Measurements from ENCODE around the gene PHF23.

The PHF23 gene

DNA sequence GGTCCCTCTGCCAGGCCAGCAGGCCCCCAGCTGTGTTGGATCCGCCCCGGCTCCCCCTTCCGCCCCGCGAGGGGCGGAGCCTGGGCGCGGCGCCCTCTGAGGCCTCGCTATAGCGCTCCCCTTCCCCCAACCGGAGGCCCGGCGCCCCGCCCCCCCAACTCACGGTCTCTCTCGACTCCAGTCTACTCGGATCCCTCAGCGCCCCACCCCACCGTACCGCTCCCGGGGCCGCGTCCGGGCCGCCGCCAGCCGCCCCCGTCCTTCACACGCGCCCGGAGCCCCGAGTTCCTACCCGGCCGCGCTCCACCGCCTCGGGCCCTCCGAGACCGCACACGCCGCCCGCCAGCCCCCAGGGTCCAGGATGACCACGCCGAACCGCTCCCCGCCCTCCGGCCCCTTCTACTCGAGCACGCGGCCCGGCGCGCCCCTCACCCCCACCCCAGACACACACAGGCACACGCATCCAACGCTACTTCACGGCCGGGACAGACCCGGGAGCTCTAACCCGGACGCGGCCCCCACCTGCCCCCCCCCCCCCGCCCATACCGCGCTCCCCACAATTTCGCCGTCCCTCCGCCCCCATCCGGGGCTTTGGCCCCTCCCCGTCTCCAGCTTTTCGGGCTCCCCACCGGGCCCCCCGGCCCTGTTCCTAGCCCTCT, 1.4 kb downstream of the PHF23 start:
- DNase-seq (ENCODE audit: low read depth in 2 of 2), result peak; percentile 67 to 81

DNA sequence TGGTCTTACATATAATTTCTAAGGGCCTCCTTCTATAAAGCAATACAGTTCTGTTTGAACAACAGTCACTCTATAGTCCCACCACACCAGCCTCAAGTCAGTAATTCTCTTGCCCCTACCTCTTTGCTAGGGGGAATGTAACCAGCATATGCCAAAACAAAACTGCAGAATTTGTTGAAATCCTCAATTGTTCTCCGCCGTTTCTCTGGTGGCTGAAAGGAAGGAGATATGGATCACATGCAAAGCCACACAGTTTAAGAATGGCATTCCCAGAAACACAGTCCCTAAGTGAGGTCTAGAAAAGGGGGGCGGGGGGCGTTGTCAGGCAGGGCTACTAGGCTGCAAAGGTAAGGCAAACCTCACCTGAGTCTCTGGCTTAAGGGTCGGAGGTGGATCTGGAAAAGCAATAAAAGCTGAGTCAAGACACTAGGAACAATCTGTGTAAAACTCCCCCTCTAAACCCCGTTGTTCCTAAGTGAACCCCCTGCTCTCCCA, 1.9 kb downstream of the PHF23 start:
- no peak for DNase-seq (ENCODE audit: low read depth in 2 of 2)

- no peak for DNase-seq (ENCODE audit: low read depth in 2 of 2)
These were observed 2.4 kb downstream of the PHF23 start for GRCh38 chr17:7236808-7237207.

GRCh38 chr17:7235693-7236665, 3.3 kb downstream of the PHF23 start:
- DNase-seq (ENCODE audit: low read depth in 2 of 2), result no peak

DNA sequence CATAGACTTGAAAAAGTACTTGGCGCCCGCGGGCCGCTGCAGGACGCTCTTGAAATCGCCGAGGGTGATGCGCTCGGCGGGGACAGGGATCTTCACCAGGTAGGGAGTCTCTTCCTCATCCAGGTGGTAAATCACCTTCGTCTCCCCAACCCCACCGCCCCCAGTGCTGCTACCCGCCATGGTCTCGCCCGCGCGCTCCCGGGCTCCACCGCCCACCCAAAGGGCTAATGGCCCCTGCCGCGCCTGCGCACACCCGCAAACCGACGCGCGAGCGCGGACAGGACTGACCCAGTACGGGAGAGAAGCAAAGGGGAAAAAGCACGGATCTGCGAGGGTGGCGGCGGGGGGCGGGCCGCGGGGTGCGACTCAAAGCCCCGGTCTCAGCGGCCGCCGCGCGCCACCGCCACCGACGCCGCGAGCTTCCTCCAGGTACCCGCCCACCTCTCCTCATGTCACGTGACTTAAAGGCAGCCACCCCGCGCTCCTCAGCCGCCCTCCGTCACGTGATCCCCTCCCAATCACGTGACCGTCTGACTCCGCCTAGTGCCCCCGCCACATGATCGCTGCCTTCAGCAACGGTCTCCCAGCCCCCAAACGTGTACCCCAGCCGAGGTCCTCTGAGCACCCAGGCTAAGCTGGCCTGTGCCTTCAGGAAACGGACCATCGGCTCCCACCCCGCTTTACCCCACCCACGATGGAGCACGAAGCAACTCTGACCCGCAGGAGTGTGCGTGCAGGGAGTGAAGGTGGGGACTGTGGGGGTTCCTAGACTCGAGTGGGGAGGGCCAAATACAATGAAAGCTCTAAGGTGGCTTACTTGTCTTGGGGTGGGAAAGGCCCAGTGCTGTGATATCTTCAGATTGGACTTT, 4.9 kb downstream of the PHF23 start, which contains the start of gene DVL2:
DVL2 (minus strand) TSS at position 435 of the 869 bp plus-strand sequence; CDS start at position 180, 255 bp downstream.
- peak; percentile 89 to 93 for DNase-seq (ENCODE audit: low read depth in 2 of 2)

DNA sequence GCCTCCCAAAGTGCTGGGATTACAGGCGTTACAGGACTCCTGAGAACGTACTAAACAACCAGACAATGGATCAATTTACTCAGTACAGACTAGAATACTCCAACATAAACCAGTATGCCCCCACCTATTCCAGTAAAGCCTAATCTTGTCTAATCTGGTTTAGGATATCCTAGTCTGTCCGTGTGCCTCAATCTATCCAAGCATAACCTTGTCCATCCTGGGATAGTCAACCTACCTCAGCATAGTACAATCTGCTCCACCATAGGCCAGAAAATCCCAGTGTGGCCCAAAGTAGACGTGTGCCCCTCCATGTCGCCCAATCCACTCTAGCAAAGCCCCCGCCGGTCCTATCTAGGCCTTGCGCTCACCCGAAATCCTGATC, 5.6 kb downstream of the PHF23 start:
- DNase-seq (ENCODE audit: low read depth in 2 of 2), result no peak

GRCh38 chr17:7232114-7232513, 7.1 kb downstream of the PHF23 start:
- DNase-seq (ENCODE audit: low read depth in 2 of 2), result no peak

DNA sequence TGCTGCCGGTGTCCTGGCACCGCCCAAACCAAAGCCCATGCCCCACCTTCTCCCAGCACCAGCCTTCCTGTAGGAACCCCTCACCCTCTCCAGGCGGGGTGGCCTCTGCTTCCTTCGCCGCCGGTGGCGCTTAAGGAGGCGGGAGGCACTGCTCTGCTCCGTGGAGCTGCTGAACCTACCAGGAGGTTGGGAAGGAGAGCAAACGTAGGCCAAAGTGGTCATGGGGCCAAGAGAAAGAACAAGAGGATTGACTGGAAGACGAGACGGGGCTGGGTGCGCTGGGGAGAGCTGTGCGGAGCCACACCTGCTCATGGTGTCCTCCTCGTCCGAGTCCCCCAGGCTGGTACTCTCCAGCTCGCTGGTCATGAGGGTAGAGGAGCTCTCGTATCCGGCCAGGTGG, 9.8 kb downstream of the PHF23 start:
- no peak for DNase-seq (ENCODE audit: low read depth in 2 of 2)

DNA sequence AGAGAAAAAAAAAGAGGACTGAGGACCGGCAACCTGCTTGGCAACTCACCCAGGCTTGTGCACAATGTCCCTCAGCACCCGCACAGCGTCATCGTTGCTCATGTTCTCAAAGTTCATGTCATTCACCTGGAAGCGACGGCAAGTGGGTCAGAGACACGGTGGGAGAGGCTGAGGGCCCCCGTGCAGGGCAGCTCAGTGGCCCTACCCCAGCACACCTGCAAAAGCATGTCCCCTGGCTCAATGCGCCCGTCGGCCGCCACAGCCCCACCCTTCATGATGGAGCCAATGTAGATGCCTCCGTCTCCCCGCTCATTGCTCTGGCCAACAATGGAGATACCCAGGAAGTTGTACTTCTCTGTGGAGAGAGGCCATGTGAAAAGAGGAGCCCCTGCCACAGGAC, 10.3 kb downstream of the PHF23 start:
- DNase-seq (ENCODE audit: low read depth in 2 of 2), result no peak

- no peak for DNase-seq (ENCODE audit: low read depth in 2 of 2)
These were observed 12.2 kb downstream of the PHF23 start for GRCh38 chr17:7226721-7227710.

DNA sequence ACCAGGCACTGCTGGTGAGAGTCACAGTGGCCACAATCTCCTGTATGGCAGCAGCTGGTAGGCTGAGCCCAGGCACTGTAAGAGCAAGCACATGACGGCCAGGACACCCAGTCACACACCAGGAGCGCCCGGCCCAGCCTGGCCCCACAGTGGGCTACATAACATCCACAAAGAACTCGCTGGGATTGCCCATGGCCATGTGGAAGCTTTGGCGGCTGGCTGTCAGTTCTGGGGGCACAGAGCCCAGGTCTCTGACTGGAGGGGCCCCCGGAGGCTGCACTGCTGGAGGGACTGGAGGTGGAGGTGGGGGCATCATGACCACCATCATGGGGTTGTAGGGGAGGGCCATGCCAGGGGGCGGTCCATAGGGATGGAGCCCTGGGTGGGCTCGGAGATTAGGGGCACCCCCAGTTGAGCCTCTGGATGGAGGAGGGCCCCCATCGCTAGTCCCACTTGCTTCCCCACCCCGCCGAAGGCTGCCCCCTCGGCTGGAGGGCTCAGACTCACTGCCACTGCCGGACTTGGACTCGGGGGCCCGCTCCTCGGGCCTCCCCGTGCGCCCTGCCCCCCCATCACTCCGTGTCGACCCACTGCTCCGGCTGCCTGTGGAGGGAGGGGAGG, 13.4 kb downstream of the PHF23 start:
- DNase-seq (ENCODE audit: low read depth in 2 of 2), result no peak

DNA sequence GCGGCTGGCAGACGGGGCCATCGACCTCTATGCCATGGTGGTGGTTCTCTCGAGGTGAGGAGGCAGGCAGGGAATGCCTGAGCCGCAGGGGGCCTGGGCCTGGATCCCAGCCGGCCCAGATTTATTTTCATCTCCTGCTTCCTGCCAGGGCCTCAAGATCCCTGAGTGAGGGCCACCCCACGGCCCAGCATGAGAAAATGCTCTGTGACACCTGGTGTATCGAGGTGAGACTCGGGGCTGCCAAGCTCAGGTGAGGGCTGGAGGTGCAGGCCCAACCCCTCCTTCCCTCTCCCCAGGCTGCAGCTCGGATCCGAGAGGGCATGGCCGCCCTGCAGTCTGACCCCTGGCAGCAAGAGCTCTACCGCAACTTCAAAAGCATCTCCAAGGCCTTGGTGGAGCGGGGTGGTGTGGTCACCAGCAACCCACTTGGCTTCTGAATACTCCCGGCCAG, 14.6 kb downstream of the PHF23 start:
- DNase-seq (ENCODE audit: low read depth in 2 of 2), result no peak

DNA sequence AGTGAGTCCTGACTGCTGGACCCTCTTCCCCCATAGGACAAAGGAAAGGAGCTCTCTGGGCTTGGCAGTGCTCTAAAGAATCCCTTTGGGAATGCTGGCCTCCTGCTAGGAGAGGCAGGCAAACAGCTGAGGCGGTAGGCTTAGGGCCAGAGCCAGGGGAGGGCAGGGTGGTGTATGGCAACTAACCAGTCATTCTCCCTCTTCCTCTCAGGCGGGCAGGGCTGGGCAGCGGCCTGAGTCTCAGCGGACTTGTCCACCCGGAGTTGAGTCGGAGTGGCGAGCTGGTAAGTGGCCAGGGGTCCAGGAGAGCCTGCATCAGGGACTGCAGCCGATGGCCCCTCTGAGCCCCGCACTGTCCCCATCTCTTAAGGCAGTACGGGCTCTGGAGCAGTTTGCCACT, 15.1 kb downstream of the PHF23 start:
- DNase-seq (ENCODE audit: low read depth in 2 of 2), result no peak

DNA sequence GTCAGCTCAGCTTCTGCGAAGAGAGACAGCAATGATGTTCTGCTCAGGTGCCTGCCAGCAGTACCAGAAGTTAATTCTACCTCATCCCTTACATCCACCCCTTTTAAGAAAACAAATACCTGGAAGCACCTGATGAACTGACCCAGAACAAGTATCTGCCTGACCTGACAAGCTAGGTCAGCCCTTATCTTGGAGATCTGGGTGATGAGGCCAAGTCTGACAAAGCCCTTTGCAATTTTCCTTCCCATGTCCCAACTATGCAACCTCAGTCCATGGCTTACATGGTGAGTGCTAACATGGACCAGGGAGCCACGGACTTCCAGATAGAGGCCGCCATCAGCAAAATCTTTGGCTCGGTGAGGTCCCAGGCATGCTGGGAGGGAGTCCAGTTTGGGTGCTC, 15.9 kb downstream of the PHF23 start:
- no peak for DNase-seq (ENCODE audit: low read depth in 2 of 2)

DNA sequence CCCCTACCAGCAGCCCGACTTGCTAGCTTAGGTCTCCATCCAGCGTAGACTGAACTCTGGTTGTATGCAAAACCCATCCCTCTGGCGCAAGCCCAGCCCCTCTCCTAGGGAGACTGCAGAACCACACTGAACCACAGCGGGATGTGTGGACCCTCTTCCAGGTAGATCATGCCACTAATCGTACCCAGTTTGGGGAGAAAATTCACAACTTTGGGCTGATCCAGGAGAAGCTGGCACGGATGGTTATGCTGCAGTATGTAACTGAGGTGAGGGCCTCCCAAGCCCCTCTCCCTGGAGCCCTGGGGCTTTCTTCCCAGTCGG, 16.3 kb downstream of the PHF23 start:
- no peak for DNase-seq (ENCODE audit: low read depth in 2 of 2)

GRCh38 chr17:7222093-7222971, 16.9 kb downstream of the PHF23 start:
- DNase-seq (ENCODE audit: low read depth in 2 of 2), result no peak

DNA sequence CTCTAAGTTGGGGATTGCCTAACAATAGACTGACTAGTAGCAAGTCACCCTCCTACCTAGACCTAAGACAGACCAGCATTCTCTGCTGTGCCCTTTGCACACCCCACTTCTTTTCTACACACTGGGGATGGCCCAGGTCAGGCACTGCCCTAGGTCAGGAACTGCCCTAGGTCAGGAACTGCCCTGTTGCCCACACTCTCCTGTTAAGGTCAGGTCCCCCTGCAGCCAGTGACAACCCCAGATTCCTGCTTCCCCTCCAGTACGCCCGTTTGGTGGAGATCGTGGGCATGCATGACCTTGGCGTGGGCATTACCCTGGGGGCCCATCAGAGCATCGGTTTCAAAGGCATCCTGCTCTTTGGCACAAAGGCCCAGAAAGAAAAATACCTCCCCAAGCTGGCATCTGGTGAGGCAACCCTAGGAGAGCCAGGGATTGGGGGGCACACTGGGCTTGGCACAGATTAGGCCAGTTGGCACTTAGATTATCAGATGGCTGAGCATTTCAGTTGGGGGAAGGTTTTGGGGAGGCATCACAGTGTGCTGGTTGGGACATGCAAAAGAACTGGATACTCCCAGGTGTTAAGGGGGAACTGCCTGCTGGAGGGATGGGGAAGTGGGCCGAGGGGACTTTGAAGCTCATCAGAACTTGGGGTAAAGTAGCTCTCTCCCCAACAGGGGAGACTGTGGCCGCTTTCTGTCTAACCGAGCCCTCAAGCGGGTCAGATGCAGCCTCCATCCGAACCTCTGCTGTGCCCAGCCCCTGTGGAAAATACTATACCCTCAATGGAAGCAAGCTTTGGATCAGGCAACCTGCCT, 17.8 kb downstream of the PHF23 start:
- DNase-seq (ENCODE audit: low read depth in 2 of 2), result no peak

DNA sequence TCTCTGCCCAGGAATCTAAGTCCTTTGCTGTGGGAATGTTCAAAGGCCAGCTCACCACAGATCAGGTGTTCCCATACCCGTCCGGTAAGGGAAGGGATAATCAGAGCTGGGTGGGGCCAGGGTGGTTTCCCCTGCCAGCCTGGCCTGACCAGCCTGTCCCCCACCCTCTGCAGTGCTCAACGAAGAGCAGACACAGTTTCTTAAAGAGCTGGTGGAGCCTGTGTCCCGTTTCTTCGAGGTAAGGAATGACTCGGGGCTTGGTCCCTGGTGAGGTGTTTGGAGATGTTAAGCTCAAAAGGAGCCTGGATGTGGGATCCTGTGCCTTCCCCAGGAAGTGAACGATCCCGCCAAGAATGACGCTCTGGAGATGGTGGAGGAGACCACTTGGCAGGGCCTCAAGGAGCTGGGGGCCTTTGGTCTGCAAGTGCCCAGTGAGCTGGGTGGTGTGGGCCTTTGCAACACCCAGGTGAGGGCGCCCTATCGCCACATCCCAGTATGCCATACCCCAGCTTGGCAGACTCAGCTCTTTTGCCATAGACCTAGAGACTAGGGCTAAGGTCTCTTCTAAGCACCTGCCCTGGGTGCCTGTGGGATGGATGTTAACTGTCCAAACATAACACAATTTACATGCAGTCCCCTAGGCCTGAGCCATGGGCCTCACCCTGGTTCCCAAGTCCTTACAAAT, 18.5 kb downstream of the PHF23 start:
- DNase-seq (ENCODE audit: low read depth in 2 of 2), result peak in 1 of 2 donors; percentile 33

Measured in activated CD8-positive, alpha-beta memory T cell treated with anti-CD3 and anti-CD28 coated beads for 4 hours (primary cell).